Measurements from ENCODE around the gene ICE1. TPM values are rescaled to one million over a fixed set of nuclear protein-coding genes. Genes with fewer than 3 reads are reported as not detected.

The ICE1 gene
- polyA plus RNA-seq, 1 donor (not counting 4 experiments of a cell fraction or from before 2014, with no cell fraction given): 18.4 TPM

GRCh38 chr5:5524327-5524726 is 101.8 kb downstream of the ICE1 start:
- no peaks in the 10 kb centered on the region for H3K4me1 ChIP-seq (ENCODE audit: control insufficient read depth, extremely low read depth, insufficient read depth, low read length)
- no peak for FAIRE-seq

GRCh38 chr5:5531371-5531770 is 108.9 kb downstream of the ICE1 start:
- TF ChIP-seq EZH2 (IDR thresholded peaks at IDR 0.05; ENCODE audit: low read length) (no peak), CTCF (optimal IDR thresholded peaks at IDR 0.05 in 1 of 3, IDR thresholded peaks at IDR 0.05 in 1 of 3, conservative IDR thresholded peaks at IDR 0.05 in 1 of 3; ENCODE audit: extremely low read depth in 1 of 3, insufficient read depth in 2 of 3, low read length in 3 of 3) (no peak)

More at GRCh38 chr5:5524327-5524726, 101.8 kb downstream of the ICE1 start:
- DNase-seq (ENCODE audit: low read depth, low spot score): no peak
- Histone ChIP-seq H3K4me2 (ENCODE audit: control insufficient read depth, extremely low read depth, insufficient read depth, low read depth, low read length) (no peak overlapping the region), H3K9ac (ENCODE audit: control insufficient read depth, extremely low read depth, insufficient read depth, low read length) (no peak overlapping the region), H2AFZ (ENCODE audit: control insufficient read depth, low read length) (no peak overlapping the region), H3K27me3 (ENCODE audit: control insufficient read depth, extremely low read depth, insufficient read depth, low read length) (no peaks in the 10 kb centered on the region), H3K27ac (ENCODE audit: control insufficient read depth, insufficient read depth, low read length) (no peak overlapping the region), H3K36me3 (ENCODE audit: control insufficient read depth in 2 of 2, extremely low read depth in 1 of 2, insufficient read depth in 2 of 2, low read length in 2 of 2) (no peaks in the 10 kb centered on the region), H3K79me2 (ENCODE audit: control insufficient read depth, insufficient read depth, low read length) (no peaks in the 10 kb centered on the region), H4K20me1 (ENCODE audit: control insufficient read depth, extremely low read depth, insufficient read depth, low read length) (no peaks in the 10 kb centered on the region), H3K9me3 (ENCODE audit: control insufficient read depth, low read depth, low read length) (no peaks in the 10 kb centered on the region), H3K9me1 (ENCODE audit: control insufficient read depth, extremely low read depth, insufficient read depth, low read length) (no peaks in the 10 kb centered on the region), H3K4me3 (ENCODE audit: control insufficient read depth in 2 of 3, extremely low read depth in 1 of 3, insufficient read depth in 2 of 3, low read depth in 1 of 3, low read length in 3 of 3) (no peak overlapping the region)
- TF ChIP-seq EZH2 (IDR thresholded peaks at IDR 0.05; ENCODE audit: low read length) (no peak), CTCF (optimal IDR thresholded peaks at IDR 0.05 in 1 of 3, IDR thresholded peaks at IDR 0.05 in 1 of 3, conservative IDR thresholded peaks at IDR 0.05 in 1 of 3; ENCODE audit: extremely low read depth in 1 of 3, insufficient read depth in 2 of 3, low read length in 3 of 3) (no peak)
- dilution Hi-C loops (cut with MboI; ENCODE audit: extremely low pct_ligation_motif_present, low sequenced_read_pairs): no loop called here

More at GRCh38 chr5:5531371-5531770, 108.9 kb downstream of the ICE1 start:
- H3K79me2 ChIP-seq (ENCODE audit: control insufficient read depth, insufficient read depth, low read length): no peaks in the 10 kb centered on the region
- H3K4me2 ChIP-seq (ENCODE audit: control insufficient read depth, extremely low read depth, insufficient read depth, low read depth, low read length): no peak overlapping the region
- no peak overlapping the region for H3K9ac ChIP-seq (ENCODE audit: control insufficient read depth, extremely low read depth, insufficient read depth, low read length)
- H3K27ac ChIP-seq (ENCODE audit: control insufficient read depth, insufficient read depth, low read length): no peak overlapping the region
- no peaks in the 10 kb centered on the region for H3K36me3 ChIP-seq (ENCODE audit: control insufficient read depth in 2 of 2, extremely low read depth in 1 of 2, insufficient read depth in 2 of 2, low read length in 2 of 2)
- H3K4me1 ChIP-seq (ENCODE audit: control insufficient read depth, extremely low read depth, insufficient read depth, low read length): no peaks in the 10 kb centered on the region
- no peak overlapping the region for H2AFZ ChIP-seq (ENCODE audit: control insufficient read depth, low read length)
- no peak for FAIRE-seq
- no peak for DNase-seq (ENCODE audit: low read depth, low spot score)
- H3K27me3 ChIP-seq (ENCODE audit: control insufficient read depth, extremely low read depth, insufficient read depth, low read length): no peaks in the 10 kb centered on the region
- no peaks in the 10 kb centered on the region for H3K9me1 ChIP-seq (ENCODE audit: control insufficient read depth, extremely low read depth, insufficient read depth, low read length)
- no peak overlapping the region for H3K4me3 ChIP-seq (ENCODE audit: control insufficient read depth in 2 of 3, extremely low read depth in 1 of 3, insufficient read depth in 2 of 3, low read depth in 1 of 3, low read length in 3 of 3)
- no peaks in the 10 kb centered on the region for H4K20me1 ChIP-seq (ENCODE audit: control insufficient read depth, extremely low read depth, insufficient read depth, low read length)
- H3K9me3 ChIP-seq (ENCODE audit: control insufficient read depth, low read depth, low read length): peaks cover 3% of the 10 kb centered on the region
- dilution Hi-C loops (cut with MboI; ENCODE audit: extremely low pct_ligation_motif_present, low sequenced_read_pairs): no loop called here
